Stimulated activated CD4-positive, alpha-beta T cell treated with anti-CD3 and anti-CD28 coated beads, Interleukin-1b, Interleukin-23, amount 100 ng/mL, for 24 hours (primary cell): ENCODE data around the gene STAU1.
A peak's percentile ranks its signal among the peaks of the same experiment; 100 is the strongest.
"Not testable (repeated sequence)": the region's sequence is repeated elsewhere in the genome, so short reads cannot be mapped to it uniquely, and the experiment has no call there.

Source experiments
- DNase-seq, 4 experiments: peaks; one replicate each; pipeline ENCODE4 v3.0.0-alpha.2; 2020; ENCODE audit warnings: low read depth in 4 of 4, low spot score in 1 of 4

STAU1 gene

GRCh38 chr20:49187851-49188641 is at the start of gene STAU1:
Gene STAU1 (minus strand): TSS chr20:49188334. CDS start chr20:49166201, 22,133 bp downstream.
- peak; percentile 81 to 92 (median 84) for DNase-seq

DNA sequence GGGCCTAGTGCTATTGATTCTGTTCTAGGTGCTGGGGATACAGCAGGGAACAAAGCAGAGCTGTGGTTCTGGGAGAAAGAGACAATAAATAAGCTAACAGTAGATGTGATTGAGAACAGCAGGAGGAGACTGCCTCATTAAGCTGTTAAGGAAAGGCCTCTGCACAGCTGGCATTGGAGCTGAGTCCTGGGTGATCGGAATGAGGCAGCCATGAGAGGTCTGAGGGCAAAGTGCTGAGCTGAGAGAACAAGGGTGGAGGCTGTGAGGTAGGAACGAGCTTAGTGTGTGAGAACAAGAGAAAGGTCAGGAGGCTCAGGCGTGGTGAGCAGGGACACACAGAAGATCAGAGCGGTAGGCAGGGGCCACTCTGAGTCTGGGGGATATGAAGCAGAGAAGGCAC is 49.4 kb upstream of the STAU1 start:
- no peak for DNase-seq

DNA sequence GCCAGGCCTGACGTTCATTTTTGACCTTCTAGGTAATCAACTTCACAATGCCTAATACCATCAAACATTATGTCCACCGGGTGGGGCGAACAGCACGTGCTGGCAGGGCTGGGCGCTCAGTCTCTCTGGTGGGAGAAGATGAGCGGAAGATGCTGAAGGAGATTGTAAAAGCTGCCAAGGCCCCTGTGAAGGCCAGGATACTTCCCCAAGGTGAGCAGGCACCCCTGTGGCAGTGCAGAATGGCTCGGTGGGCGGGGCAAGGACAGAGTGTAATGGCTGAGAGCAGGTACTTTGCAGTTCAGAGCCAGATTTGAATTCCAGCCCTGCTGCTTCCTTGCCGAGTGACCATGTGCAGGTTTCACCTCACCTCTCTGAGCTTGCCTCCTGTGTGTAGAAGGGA is 48.2 kb upstream of the STAU1 start:
- no peak for DNase-seq

- no peak for DNase-seq
Observed at GRCh38 chr20:49234831-49235230, 46.7 kb upstream of the STAU1 start.

DNA sequence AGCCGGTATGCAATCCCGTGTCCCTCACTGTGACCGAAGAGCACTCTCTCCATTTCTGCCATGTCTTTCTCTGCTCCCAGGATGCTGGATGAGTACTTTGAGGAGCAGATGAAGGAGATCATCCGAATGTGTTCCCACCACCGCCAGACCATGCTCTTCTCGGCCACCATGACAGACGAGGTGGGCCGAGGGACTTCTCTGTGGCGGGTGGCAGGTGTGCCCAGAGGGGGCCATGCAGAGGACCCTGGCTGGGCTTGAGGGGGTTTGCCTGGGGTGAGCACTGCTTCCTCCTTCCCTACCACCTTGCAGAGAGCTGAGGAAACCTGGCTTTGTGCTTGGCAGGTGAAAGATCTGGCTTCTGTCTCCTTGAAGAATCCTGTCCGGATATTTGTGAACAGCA is 45.1 kb upstream of the STAU1 start:
- no peak for DNase-seq

DNA sequence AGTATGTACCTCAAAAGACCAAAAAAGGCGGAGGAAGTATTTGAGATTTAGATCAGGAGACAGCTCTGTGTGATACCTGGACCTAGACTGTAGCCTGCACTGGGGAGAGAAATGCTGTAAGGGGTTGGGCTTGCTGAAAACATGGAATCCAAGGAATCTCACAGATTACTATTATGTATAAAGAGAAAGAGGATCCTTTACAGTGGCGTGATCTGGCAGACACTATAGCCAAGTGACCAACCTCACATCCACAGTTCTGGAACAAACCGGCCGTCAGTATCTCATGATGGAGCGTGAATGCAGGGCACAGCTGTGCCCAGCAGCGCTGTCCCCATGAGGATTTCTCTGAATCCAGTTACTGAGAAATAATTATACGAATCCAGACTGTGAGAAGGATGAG is 43.3 kb upstream of the STAU1 start:
- no peak for DNase-seq

GRCh38 chr20:49230561-49231133 is 42.5 kb upstream of the STAU1 start:
- DNase-seq = no peak

DNA sequence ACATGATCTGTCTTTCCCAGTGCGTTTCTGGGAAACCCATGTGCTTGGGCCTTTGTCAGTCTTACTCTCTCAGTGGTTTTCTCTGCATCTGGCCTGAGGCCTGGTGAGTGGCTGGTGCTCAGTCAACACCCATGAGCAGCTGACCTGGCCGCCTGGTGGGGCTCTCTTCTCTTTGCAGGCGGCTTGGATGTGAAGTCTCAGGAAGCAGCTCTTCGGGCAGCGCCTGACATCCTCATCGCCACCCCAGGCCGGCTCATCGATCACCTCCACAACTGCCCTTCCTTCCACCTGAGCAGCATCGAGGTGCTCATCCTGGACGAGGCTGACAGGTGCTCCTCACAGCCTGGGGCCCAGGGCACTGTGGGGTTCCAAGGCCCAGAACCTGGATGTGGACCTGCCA is 41.9 kb upstream of the STAU1 start:
- DNase-seq = no peak

DNA sequence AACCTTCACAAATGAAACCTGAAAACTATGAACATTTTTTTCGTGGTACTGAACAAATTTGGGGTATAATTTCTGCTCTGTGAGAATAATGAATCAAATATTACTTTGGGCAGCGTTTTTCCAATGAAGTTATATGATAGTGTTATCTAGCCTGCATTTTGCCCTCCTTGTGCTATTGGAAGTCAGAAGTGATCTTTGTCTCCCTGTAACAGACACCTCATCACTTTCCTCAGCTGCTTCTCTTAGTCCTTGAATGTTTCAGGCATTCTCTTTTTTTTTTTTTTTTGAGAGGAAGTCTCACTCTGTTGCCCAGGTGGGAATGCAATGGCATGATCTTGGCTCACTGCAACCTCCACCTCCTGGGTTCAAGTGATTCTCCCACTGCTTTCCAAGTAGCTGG is 41.2 kb upstream of the STAU1 start:
- DNase-seq = no peak

GRCh38 chr20:49228676-49229075 is 40.5 kb upstream of the STAU1 start:
- DNase-seq = no peak

DNA sequence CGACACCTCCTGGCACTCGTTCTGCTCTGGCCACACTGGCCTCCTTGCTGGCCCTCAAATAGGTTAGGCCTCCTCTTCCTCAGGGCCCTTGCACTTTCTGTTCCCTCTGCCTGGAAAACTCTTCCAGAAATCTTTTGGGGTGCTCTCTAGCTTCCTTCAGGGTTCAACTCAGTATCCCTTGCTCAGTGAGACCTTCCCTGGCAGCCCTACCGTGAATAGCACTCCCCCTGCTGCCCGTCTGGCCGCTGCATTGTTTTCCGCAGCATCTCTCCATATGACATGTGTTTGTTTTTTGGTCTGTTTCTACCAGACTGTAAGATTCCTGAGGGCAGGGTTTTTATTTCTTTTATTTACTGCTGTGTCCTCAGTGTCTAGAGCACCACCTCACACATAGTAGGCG is 37.8 kb upstream of the STAU1 start:
- DNase-seq = no peak

DNA sequence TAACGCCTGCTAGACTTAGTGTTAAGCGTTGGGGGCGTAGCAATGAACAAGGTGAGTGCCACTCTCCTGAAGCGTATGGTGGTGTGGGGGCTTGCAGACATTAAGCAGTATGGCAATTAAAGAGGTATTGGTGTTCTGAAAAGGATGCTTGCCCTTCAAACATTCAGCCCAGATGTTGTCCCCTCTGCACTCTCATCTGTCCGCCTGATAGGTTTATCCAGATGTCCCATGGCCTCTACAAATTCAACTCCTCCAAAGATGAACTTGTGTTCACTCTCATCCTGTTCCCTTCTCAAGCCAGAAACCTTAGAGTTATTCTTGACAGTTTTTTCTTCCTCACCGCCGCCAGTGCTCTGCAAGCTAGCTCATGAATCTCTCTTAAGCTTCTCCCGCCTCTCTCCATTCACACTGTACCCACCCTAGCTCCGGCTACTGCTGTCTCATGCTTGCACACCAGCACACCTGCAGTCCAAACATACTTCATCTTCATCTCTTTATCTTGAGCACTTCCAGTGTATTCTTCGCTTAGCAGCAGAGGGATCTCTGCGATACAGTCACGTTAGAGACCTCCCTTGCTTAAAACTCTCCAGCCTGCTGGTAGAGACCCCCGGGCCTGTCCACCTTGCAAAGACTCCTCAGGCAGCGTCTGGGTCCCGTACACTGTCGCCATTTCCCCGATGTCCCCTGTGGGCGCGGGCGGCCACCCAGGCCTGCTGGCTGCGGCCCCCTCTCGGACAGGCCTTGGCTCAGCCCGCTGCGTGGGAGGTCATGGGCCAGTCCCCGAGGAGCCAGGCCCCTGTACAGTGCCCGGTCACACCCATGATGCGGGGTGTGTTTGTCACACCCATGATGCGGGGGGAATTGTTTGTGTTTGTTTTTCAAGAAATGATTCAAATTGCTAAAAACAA is 32.0 kb upstream of the STAU1 start:
- DNase-seq = no peak

DNA sequence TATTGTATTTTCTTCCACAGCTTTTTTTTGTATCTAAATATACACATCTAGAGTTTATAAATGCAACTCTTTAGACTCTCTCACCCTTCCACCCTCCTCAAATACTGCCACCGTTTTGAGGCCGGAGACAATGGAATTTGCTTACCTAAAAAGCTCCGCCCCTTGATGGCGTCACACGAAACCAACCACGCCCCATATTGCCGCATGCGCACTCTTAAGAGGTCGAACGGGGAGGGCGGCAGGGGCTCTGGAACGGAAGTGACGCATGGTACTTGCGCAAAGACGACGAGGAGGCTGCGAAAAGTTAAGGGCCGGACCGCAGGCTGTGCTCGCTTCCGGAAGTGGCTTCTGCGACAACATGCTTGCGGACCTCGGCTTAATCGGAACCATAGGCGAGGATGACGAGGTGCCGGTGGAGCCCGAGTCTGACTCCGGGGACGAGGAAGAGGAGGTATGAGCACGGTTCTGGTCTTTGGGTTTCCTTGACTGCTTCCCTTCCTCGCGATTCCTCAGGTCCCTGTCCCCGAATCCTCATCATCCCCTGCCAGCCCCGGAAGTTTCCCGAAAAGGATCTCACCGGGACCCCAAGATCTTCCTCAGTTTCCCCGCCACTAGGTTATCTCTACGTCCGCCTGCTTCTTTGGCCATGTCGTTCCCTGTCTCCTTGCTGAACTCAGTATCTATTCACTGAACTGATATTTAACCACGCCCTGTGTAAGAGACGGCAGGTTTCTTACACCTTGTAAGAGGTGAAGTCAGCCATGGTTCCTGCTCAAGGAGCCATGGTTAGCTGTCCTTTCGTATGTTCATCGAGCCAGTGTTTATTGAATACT is 31.2 kb upstream of the STAU1 start, which contains the start of gene DDX27:
Gene DDX27, plus strand, starts transcription at position 326 of the 833 bp plus-strand sequence. Its CDS starts 33 bp downstream, at position 359.
- peak; percentile 84 to 93 (median 92) for DNase-seq

- DNase-seq = not testable (repeated sequence)
Observed at GRCh38 chr20:49218739-49219090, 30.6 kb upstream of the STAU1 start.

DNA sequence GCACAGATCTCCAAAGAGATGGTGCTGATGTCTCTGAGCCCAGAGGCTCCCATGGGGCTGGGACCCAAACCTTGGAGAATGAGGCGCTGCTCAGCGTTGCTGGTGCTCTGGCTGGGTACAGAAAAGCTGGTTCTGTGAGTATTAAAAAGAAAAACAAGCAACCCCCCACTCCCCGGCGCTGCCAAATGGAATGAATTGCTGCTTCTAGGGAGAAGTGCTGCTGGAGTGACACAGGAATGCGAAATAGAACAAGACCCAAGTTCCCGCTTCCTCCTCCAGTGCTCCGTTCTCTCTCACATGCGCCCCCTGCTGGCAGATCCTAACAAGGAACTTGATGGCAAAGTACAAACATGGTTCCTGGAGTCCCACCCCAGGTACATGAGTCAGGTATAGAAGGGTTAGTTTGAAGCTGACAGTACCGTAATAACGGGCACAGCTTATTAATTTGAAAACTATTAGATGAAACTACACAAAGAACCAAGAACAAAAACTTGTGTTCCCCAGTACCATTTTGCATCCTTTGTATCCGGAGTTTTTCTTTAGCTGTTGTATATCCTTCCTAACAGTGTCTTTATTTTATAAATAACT is 29.0 kb upstream of the STAU1 start:
- DNase-seq = peak; percentile 92 to 98 (median 97)

DNA sequence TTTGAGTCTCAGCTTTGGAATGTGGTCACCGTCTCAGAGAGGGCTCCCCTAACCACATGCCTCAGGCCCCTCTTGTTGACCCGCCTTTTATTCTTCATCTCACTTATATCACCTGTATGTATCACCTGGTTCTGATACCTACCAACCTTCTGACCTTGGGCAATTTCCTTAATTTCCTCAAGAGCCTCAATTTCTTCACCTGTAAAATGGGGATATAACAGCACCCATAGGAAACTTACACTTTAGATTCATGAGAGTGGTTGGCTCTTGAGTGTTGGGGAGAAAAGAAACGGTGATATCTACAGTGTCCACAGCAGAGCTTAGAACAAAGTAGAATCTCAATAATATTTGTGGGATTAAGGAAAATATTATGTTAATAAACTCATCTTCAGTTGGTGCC is 27.1 kb upstream of the STAU1 start:
- DNase-seq = no peak

GRCh38 chr20:49214571-49214970 is 26.4 kb upstream of the STAU1 start:
- DNase-seq = no peak

- no peak for DNase-seq
Observed at GRCh38 chr20:49210757-49211110, 22.6 kb upstream of the STAU1 start.

GRCh38 chr20:49210101-49210756 is 22.1 kb upstream of the STAU1 start:
- DNase-seq = no peak

GRCh38 chr20:49207076-49207475 is 18.9 kb upstream of the STAU1 start:
- DNase-seq = no peak
